Dendritic cell treated with granulocyte-macrophage colony-stimulating factor and Interleukin-4, amounts not matched to agents 40 ng/mL and 50 ng/mL, for 4 days (primary cell): ENCODE results near the gene KCNK17.
A peak's percentile ranks its signal among the peaks of the same experiment; 100 is the strongest.

ENCODE experiments used
- H3K27ac Mint-ChIP-seq: one replicate; pipeline ENCODE4 v1.8.0; 2022; ENCODE audit warnings: mild to moderate bottlenecking, mixed read lengths
- H3K27me3 Mint-ChIP-seq: one replicate; pipeline ENCODE4 v1.8.0; 2022; ENCODE audit warnings: mild to moderate bottlenecking, mixed read lengths
- H3K36me3 Mint-ChIP-seq: one replicate; pipeline ENCODE4 v1.8.0; 2022; ENCODE audit warnings: low read depth, mixed read lengths
- H3K4me1 Mint-ChIP-seq: one replicate; pipeline ENCODE4 v1.8.0; 2022; ENCODE audit warnings: low read depth, mixed read lengths
- H3K4me3 Mint-ChIP-seq: one replicate; pipeline ENCODE4 v1.8.0; 2022; ENCODE audit warnings: mild to moderate bottlenecking, moderate library complexity, mixed read lengths
- H3K9me3 Mint-ChIP-seq: one replicate; pipeline ENCODE4 v1.8.0; 2022; ENCODE audit warnings: mixed read lengths
- intact Hi-C: fragments of 100-400 bp; cut with micrococcal nuclease; formaldehyde crosslinking; loops from one replicate; pipeline ENCODE4 v1.15.0; 2022

Gene KCNK17

DNA sequence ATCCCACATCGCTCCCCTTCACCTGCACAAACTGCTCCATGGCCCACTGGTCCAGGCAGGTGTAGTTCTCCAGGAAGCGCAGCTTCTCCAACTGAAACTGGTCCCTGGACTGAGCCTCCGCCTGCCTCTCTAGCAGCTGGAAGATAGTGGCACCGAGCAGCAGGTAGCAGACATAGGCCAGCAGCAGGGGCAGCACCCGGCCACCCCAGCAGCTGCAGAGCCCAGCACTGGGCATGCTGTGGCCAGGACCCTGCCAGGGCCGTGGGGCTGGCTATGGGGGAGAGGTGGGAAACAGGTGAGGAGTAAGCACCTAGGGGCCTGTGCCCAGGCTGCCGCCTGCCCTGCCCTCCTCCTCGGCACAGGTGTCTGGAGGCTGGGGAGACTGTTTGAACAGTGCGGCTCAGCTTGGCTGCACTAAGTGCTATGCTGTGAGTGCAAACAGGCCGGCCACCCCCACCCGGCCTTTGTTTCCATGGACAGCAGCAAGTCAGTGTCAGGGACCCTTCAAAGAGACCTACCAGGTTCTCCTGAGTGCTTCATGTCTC lies 8.2 kb upstream of the KCNK17 start, which contains the start of gene KCNK16:
Gene KCNK16, minus strand, starts transcription at position 397 of the 545 bp plus-strand sequence. Its CDS starts 162 bp downstream, at position 235.
- H3K4me1 Mint-ChIP-seq, result peaks cover 55% of the 10 kb centered on the region
- peaks cover 83% of the 10 kb centered on the region for H3K27me3 Mint-ChIP-seq
- peak within 1 kb of the TSS; percentile 10 for H3K4me3 Mint-ChIP-seq
- H3K9me3 Mint-ChIP-seq, result no peaks in the 10 kb centered on the region
- H3K36me3 Mint-ChIP-seq, result no peaks in the 10 kb centered on the region
- intact Hi-C loops, result no loop called here
- H3K27ac Mint-ChIP-seq, result no peak within 1 kb of the TSS

- intact Hi-C loops, result no loop called here
- H3K27ac Mint-ChIP-seq, result no peak overlapping the region
- peaks cover 83% of the 10 kb centered on the region for H3K27me3 Mint-ChIP-seq
- H3K4me1 Mint-ChIP-seq, result peaks cover 52% of the 10 kb centered on the region
- H3K9me3 Mint-ChIP-seq, result no peaks in the 10 kb centered on the region
- H3K36me3 Mint-ChIP-seq, result no peaks in the 10 kb centered on the region
- H3K4me3 Mint-ChIP-seq, result no peak overlapping the region
Observed at GRCh38 chr6:39321761-39322160, 7.5 kb upstream of the KCNK17 start.

DNA sequence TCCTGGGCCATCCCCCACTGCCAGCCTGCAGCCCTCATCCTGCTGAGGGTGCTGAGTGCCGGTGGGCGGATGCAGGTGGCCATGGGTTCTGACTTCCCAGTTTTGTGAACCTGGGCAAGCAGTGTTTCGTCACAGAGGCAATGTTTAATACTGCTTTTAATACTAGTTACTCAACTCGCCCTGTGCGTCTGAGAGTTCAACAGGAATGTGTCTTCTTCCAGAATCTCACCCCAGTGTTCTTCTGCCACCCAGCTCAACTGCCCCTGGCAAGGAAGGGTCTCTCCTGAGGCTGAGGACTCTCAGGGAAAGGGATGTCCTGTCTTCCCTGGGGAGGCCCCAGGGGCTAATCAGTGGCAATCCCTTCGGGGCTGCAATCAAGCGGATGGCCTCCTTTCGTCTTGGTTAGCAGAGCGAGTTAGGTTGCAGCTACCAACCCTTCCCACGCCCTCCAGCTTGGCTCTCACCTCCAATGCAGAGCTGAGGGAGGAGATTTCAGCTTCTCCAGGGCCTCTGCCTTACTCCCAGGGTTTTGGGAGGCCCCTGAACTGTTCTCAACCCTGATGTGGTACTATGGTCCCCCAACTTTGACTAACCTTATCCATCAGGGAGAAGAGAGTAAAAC lies 6.3 kb upstream of the KCNK17 start:
- Mint-ChIP-seq H3K9me3 (no peaks in the 10 kb centered on the region), H3K4me3 (no peak overlapping the region), H3K36me3 (no peaks in the 10 kb centered on the region), H3K27me3 (peaks cover 85% of the 10 kb centered on the region), H3K27ac (no peak overlapping the region), H3K4me1 (peaks cover 52% of the 10 kb centered on the region)
- intact Hi-C loops, result no loop called here

DNA sequence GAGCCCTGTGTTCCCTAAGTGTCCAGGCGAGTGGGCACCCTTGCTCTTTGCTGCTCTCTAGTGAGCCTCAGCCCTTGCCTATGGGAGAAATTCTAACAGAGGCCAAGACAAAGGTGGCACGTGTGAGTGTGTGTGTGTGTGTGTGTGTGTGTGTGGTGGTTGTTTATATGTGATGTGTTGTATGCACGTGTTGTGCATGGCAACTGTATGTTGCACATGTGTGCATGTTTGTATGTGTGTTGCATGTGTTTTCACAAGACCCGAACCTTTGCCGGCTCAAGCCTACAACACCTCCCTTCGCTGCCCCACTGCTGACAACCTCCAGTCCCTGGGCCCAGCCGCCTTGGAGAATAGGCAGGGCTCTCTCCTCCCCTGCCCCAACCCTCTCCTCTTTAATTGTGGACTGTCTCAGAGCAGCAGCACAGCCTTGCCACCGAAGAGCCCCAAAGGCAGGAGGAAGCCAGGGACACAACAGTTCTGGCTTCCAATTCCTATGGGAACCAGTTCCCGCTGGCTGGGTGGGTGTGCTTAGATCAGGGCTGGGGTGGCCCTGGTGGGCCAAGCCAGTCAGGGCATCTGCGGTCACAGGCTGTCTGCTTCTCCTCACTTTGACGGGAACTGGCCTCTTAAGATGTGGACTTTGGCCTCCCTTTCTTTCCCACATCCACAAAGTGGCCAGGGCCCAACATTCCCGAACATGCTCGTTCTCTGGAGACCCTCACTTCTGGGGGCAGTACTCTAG lies 5.6 kb upstream of the KCNK17 start:
- Mint-ChIP-seq H3K4me1 (peaks cover 52% of the 10 kb centered on the region), H3K27me3 (peaks cover 87% of the 10 kb centered on the region), H3K27ac (no peak overlapping the region), H3K4me3 (no peak overlapping the region), H3K9me3 (no peaks in the 10 kb centered on the region), H3K36me3 (no peaks in the 10 kb centered on the region)
- intact Hi-C loops, result no loop called here

DNA sequence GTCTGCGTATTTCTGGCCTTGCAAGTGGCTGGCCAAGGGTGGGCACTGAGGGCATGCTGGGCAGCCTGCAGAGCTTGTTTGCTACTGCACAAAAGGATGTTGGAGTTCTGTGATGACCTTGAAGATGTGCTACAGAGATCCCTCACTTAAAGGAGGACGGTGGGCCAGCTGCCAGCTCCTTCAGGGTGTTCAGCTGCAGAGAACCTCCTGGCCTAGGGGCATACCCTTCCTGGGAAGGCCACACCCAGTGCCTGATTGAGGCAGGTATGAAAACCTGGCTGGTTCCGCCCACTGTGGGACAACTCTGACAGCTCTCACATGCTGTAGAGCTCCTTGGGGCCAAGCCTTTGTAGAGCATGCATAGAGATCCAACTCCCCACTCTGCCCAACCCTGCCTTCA lies 3.0 kb upstream of the KCNK17 start:
- peaks cover 56% of the 10 kb centered on the region for H3K4me1 Mint-ChIP-seq
- no peak overlapping the region for H3K4me3 Mint-ChIP-seq
- H3K9me3 Mint-ChIP-seq, result no peaks in the 10 kb centered on the region
- H3K27me3 Mint-ChIP-seq, result peaks cover 90% of the 10 kb centered on the region
- no peak overlapping the region for H3K27ac Mint-ChIP-seq
- no peaks in the 10 kb centered on the region for H3K36me3 Mint-ChIP-seq
- intact Hi-C loops, result no loop called here

GRCh38 chr6:39313526-39314272 lies 520 bp downstream of the KCNK17 start:
- no peaks in the 10 kb centered on the region for H3K36me3 Mint-ChIP-seq
- H3K27me3 Mint-ChIP-seq, result peaks cover 81% of the 10 kb centered on the region
- peaks cover 27% of the 10 kb centered on the region for H3K4me1 Mint-ChIP-seq
- H3K4me3 Mint-ChIP-seq, result no peak overlapping the region
- H3K9me3 Mint-ChIP-seq, result no peaks in the 10 kb centered on the region
- no peak overlapping the region for H3K27ac Mint-ChIP-seq
- intact Hi-C loops, result no loop called here

DNA sequence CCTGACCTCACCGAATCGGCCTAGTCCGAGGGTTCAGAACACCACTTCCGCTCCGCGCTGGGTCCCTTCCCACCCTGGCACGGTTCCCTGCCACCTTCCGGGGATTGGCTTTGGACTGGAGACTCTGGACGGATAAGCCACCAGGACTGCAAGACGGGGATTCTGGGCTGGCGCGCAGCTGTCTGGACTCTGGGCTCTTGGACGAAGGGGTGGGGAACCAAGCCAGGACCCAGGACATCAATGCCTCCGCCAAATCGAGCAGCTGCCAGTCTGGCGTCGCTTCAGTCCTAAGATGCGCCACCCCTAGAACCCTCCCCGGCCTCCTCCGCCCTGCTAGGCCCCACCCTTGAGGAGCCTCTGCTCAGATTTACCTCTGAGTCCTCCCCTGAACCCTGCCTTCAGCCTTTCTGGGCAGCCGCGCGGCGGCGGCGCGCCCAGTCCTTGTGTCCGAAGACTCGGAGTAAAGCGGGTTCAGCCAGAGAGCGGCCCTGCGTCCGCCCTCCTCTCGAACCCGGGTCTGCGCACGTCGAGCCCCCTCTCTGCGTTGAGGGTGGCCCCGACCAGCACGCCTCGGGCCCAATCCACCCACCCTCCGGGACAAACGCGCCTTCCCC lies 1.2 kb downstream of the KCNK17 start:
- Mint-ChIP-seq H3K4me1 (peaks cover 21% of the 10 kb centered on the region), H3K4me3 (no peak overlapping the region), H3K27me3 (peaks cover 74% of the 10 kb centered on the region), H3K27ac (no peak overlapping the region), H3K36me3 (no peaks in the 10 kb centered on the region), H3K9me3 (no peaks in the 10 kb centered on the region)
- intact Hi-C loops, result no loop called here

- peaks cover 21% of the 10 kb centered on the region for H3K4me1 Mint-ChIP-seq
- H3K9me3 Mint-ChIP-seq, result no peaks in the 10 kb centered on the region
- peaks cover 56% of the 10 kb centered on the region for H3K27me3 Mint-ChIP-seq
- no peak overlapping the region for H3K4me3 Mint-ChIP-seq
- H3K27ac Mint-ChIP-seq, result no peak overlapping the region
- intact Hi-C loops, result loop anchor here (1.0 kb wide), 1 partner anchor 438 kb away; no protein-coding TSS in a partner anchor
- H3K36me3 Mint-ChIP-seq, result no peaks in the 10 kb centered on the region
Observed at GRCh38 chr6:39310542-39310941, 3.7 kb downstream of the KCNK17 start.

DNA sequence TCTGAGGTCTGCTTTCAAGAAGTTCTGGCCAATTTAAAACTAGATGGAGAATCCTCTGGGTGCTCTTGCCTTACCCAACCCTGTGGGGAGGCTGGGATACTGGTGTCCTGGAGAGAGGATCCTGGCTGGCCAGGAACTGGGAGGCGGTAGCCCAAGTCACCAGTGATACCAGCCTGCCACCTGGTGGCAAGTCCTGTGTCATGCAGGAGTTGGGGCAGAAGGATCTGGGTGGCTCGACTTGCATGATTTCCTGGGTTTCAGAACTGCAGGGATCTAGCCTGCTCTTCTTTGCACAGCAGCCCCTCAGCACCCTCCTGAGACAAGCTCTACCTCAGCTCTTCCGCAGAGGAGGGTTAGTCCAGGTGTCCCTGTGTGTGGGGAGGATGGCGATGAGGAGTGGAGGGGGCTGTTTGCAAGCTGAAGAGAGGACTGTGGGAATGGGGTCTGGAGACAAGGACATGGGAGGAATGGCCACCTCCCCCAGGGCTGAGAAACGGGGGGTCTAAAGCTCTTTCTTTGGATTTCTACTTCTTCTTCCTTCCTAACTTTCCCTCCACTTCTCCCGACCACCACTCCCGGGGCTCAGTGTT lies 4.2 kb downstream of the KCNK17 start:
- Mint-ChIP-seq H3K4me3 (no peak overlapping the region), H3K4me1 (peaks cover 21% of the 10 kb centered on the region), H3K9me3 (no peaks in the 10 kb centered on the region), H3K27me3 (peaks cover 53% of the 10 kb centered on the region), H3K36me3 (no peaks in the 10 kb centered on the region), H3K27ac (no peak overlapping the region)
- intact Hi-C loops, result loop anchor here (1.0 to 10.0 kb wide), 2 partner anchors 225 to 438 kb away; no protein-coding TSS in a partner anchor

DNA sequence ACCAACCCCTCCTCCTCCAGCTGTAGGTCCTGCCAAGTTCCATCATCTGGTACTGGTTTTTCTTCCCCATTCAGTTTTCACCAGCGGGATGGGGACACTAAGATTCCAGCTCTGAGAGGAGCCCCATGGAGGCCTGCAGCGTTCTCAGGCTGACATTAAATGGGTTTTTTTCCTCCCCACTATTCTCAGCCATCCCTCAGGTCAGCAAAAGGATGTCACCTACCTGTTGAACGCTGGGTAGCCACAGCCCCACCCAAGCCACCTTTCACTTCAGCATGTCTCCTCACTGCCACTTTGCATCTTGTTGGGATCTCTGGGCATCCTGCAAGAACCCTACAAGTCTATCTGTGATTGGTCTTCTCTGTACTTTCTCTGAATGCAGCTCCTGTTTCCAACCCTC lies 6.8 kb downstream of the KCNK17 start:
- peaks cover 18% of the 10 kb centered on the region for H3K4me1 Mint-ChIP-seq
- intact Hi-C loops, result loop anchor here (10.0 kb wide), 1 partner anchor 223 kb away; no protein-coding TSS in a partner anchor
- no peaks in the 10 kb centered on the region for H3K36me3 Mint-ChIP-seq
- no peaks in the 10 kb centered on the region for H3K9me3 Mint-ChIP-seq
- H3K4me3 Mint-ChIP-seq, result no peak overlapping the region
- peaks cover 38% of the 10 kb centered on the region for H3K27me3 Mint-ChIP-seq
- H3K27ac Mint-ChIP-seq, result no peak overlapping the region

GRCh38 chr6:39304951-39305350 lies 9.3 kb downstream of the KCNK17 start:
- Mint-ChIP-seq H3K27ac (no peak overlapping the region), H3K9me3 (no peaks in the 10 kb centered on the region), H3K4me1 (peaks cover 25% of the 10 kb centered on the region), H3K4me3 (no peak overlapping the region), H3K36me3 (no peaks in the 10 kb centered on the region), H3K27me3 (peaks cover 30% of the 10 kb centered on the region)
- intact Hi-C loops, result loop anchor here (10.0 kb wide), 1 partner anchor 220 kb away; no protein-coding TSS in a partner anchor

DNA sequence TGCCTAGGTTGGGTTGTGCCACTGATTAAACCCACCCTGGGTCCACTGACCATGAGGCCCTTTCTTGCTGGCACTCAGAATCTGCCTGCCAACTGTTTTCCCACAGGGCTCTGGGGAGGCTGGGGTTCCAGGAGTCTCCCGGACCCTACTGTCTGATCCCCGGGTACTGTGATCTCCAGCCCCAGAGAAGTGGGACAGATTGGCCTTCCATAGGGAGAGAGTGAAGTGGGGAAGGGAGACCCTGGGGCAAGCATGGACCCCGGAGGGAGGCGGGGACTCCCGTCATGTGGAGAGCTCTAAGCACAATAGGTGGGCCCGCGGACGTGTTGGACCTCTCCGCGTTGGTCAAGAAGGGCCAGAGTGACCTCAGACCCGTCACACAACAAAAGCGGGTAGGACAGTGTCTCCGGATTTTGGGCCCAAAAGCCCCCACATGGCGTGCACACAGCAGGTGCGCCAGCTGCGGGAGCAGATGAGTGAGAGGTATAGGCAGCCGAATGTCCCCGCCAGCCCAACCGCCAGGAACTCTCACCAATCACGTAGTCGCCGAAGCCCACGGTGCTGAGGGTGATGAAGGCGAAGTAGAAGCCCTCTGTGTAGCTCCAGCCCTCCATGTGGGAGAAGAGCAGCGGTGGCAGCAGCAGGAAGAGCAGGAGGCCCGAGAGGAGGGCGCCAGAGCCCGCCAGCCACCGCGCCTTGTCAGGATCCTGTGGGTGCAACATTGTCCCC lies 10.6 kb downstream of the KCNK17 start:
- Mint-ChIP-seq H3K27me3 (peaks cover 29% of the 10 kb centered on the region), H3K9me3 (no peaks in the 10 kb centered on the region), H3K4me3 (no peak overlapping the region), H3K36me3 (no peaks in the 10 kb centered on the region), H3K27ac (no peak overlapping the region), H3K4me1 (peaks cover 24% of the 10 kb centered on the region)
- intact Hi-C loops, result loop anchor here (1.0 to 10.0 kb wide), 2 partner anchors 137 to 219 kb away; no protein-coding TSS in a partner anchor
